Liver (tissue), 9 donors: Measurements from ENCODE around the gene CGB3. TPM values are rescaled to one million over a fixed set of nuclear protein-coding genes. Genes with fewer than 3 reads are reported as not detected.

Experiments used
- DNase-seq: peaks from one replicate; pipeline ENCODE4 v3.0.0-alpha.2; 2017; ENCODE audit warnings: low spot score
- H3K27ac ChIP-seq, 2 donors: one replicate each; pipeline ENCODE4 v1.7.0; 2013; ENCODE audit warnings: inconsistent platforms in 2 of 2, low read length in 2 of 2, control low read depth in 1 of 2, low read depth in 1 of 2, mild to moderate bottlenecking in 1 of 2
- H3K27me3 ChIP-seq, 4 donors: one replicate each; pipeline versions ENCODE4 v1.6.1 to v1.7.0; 2013; ENCODE audit warnings: low read length in 3 of 4, inconsistent platforms in 1 of 4, mild to moderate bottlenecking in 1 of 4, moderate library complexity in 1 of 4; ENCODE audit not compliant: control insufficient read depth in 4 of 4, insufficient read depth in 4 of 4
- H3K36me3 ChIP-seq, 4 donors: one replicate each; pipeline versions ENCODE4 v1.6.1 to v1.7.0; 2013; ENCODE audit warnings: low read length in 3 of 4, mild to moderate bottlenecking in 3 of 4, low read depth in 1 of 4, moderate library complexity in 1 of 4; ENCODE audit not compliant: control insufficient read depth in 4 of 4, insufficient read depth in 3 of 4
- H3K4me1 ChIP-seq, 4 donors: one replicate each; pipeline versions ENCODE4 v1.6.1 to v1.7.0; 2013; ENCODE audit warnings: low read length in 3 of 4, mild to moderate bottlenecking in 3 of 4, moderate library complexity in 1 of 4; ENCODE audit not compliant: control insufficient read depth in 4 of 4, insufficient read depth in 4 of 4
- H3K4me3 ChIP-seq, 3 donors: one replicate each; pipeline versions ENCODE4 v1.6.1 to v1.7.0; 2013; ENCODE audit warnings: low read length in 3 of 3, control low read depth in 1 of 3, low read depth in 1 of 3, mild to moderate bottlenecking in 1 of 3
- H3K9ac ChIP-seq, 2 donors: one replicate each; pipeline ENCODE4 v1.7.0; 2013; ENCODE audit warnings: low read length in 2 of 2, mild to moderate bottlenecking in 2 of 2, moderate library complexity in 2 of 2, control low read depth in 1 of 2, low read depth in 1 of 2
- H3K9me3 ChIP-seq, 4 donors: one replicate each; pipeline versions ENCODE4 v1.6.1 to v1.7.0; 2013; ENCODE audit warnings: low read length in 3 of 4; ENCODE audit not compliant: control insufficient read depth in 4 of 4
- ATF3 ChIP-seq: IDR thresholded peaks from 2 replicates; pipeline ENCODE4 v1.6.1; 2016; ENCODE audit warnings: antibody characterized with exemption
- EGR1 ChIP-seq, 2 donors: IDR thresholded peaks; 2 replicates each; pipeline ENCODE4 v1.6.1; 2016 to 2018; ENCODE audit warnings: antibody characterized with exemption in 2 of 2, low read depth in 2 of 2
- FOXA1 ChIP-seq: IDR thresholded peaks from 2 replicates; pipeline ENCODE4 v1.6.1; 2016; ENCODE audit warnings: antibody characterized with exemption
- FOXA2 ChIP-seq: IDR thresholded peaks from 2 replicates; pipeline ENCODE4 v1.6.1; 2016; ENCODE audit warnings: antibody characterized with exemption
- HNF4A ChIP-seq, 2 donors: conservative IDR thresholded peaks; 2 replicates each; pipeline ENCODE4 v1.6.1; 2016; ENCODE audit warnings: antibody characterized with exemption in 2 of 2, mild to moderate bottlenecking in 2 of 2
- JUND ChIP-seq, 2 donors: IDR thresholded peaks; 2 replicates each; pipeline ENCODE4 v1.6.1; 2016; ENCODE audit warnings: antibody characterized with exemption in 2 of 2
- NR2F2 ChIP-seq: IDR thresholded peaks from 2 replicates; pipeline ENCODE4 v1.6.1; 2016; ENCODE audit warnings: antibody characterized with exemption
- RAD21 ChIP-seq, 2 donors: IDR thresholded peaks; 2 replicates each; pipeline ENCODE4 v1.6.1; 2016; ENCODE audit warnings: antibody characterized with exemption in 2 of 2, mild to moderate bottlenecking in 2 of 2
- SP1 ChIP-seq: IDR thresholded peaks from 2 replicates; pipeline ENCODE4 v1.6.1; 2018; ENCODE audit warnings: antibody characterized with exemption, mild to moderate bottlenecking
- TAF1 ChIP-seq: conservative IDR thresholded peaks from 2 replicates; pipeline ENCODE4 v1.6.1; 2016; ENCODE audit warnings: antibody characterized with exemption, mild to moderate bottlenecking
- YY1 ChIP-seq: IDR thresholded peaks from 2 replicates; pipeline ENCODE4 v1.6.1; 2016; ENCODE audit warnings: antibody characterized with exemption, mild to moderate bottlenecking
- ZBTB33 ChIP-seq: IDR thresholded peaks from 2 replicates; pipeline ENCODE4 v1.6.1; 2016; ENCODE audit warnings: antibody characterized with exemption
- WGBS: extraction: QIAGEN DNeasy Blood & Tissue Kit; methylation state at CpG from one replicate; pipeline ENCODE4 v1.1.7; 2013; 5-methylcytosine and 5-hydroxymethylcytosine counted together
- polyA plus RNA-seq, 2 donors: library from polyadenylated mRNA; stranded (reverse) in 1 of 2; unstranded in 1 of 2; fragments of 200-250 nt in 1 of 2; fragments of >200 nt in 1 of 2; fragmentation: Nextera tagmentation in 1 of 2; extraction: Ambion mirVana in 1 of 2; gene quantifications; one replicate each; pipeline versions ENCODE4 v1.2.1 to v1.2.3, GENCODE V29; 2013 to 2015
- total RNA-seq, 2 donors: library from RNA; depleted of rRNA; stranded (reverse); fragments of >200 nt; gene quantifications; one replicate each; pipeline ENCODE4 v1.2.3, GENCODE V29; 2014
- TF ChIP-seq, protein P1 (sequence below): IDR thresholded peaks from 2 replicates; pipeline ENCODE4 v1.6.1; 2016; ENCODE audit warnings: antibody characterized with exemption, mild to moderate bottlenecking
- TF ChIP-seq, protein P2 (sequence below): fragments of 150-350 bp; IDR thresholded peaks from 2 replicates; pipeline ENCODE4 v1.5.1; 2017; ENCODE audit warnings: improper control_type of control experiment, low read depth, low read length; ENCODE audit not compliant: missing input control
- donor health status: healthy.
- donor health status: healthy.
- donor health status: healthy.
- donor health status: healthy.
- donor health status: healthy.

Gene CGB3
- total and polyA plus RNA-seq, 4 donors: not detected

DNA sequence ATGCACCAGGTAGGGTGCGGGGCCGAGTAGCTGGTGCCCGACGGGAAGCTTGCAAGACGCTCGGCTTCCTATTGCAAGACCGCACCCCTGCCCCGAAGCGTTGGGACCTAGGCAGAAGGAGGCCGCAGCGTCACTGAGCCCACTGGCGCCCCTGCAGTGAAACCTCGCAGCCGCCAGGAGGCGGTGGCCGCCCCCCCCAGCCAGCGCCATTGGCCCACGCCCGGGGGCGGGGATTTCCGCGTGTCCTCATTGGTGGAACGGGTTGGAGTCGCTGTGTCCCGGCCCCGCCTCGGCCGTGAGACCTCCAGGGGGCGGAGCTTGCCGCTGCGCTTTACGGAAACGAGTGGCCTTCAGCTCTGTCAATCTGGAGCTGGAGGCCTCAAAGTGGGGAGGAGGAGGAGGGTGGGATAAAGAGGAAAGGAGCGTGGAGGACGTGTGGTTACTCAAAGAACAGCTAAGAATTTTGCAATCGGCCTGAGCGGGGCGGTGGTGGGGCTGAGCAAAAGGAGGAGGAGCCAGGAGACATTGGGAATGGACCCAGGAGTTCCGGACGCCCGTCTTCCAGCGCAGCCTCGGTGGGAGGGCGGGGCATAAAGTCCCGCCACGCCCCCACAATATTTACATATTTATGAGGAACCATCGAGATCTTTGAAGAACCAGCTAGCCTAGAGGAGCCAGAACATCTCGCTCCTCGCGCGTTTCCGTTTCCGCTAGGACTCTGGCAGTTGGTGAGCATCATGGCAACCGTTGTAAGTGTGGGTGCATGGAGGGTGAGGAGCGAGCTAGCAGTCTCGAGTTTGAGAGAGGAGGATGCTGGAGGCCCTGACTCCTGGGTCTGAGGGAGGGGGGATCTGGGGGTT, 30.7 kb downstream of the CGB3 start, which contains the start of the genes GYS1 and RUVBL2 (continued):
- TF ChIP-seq, protein P1, sequence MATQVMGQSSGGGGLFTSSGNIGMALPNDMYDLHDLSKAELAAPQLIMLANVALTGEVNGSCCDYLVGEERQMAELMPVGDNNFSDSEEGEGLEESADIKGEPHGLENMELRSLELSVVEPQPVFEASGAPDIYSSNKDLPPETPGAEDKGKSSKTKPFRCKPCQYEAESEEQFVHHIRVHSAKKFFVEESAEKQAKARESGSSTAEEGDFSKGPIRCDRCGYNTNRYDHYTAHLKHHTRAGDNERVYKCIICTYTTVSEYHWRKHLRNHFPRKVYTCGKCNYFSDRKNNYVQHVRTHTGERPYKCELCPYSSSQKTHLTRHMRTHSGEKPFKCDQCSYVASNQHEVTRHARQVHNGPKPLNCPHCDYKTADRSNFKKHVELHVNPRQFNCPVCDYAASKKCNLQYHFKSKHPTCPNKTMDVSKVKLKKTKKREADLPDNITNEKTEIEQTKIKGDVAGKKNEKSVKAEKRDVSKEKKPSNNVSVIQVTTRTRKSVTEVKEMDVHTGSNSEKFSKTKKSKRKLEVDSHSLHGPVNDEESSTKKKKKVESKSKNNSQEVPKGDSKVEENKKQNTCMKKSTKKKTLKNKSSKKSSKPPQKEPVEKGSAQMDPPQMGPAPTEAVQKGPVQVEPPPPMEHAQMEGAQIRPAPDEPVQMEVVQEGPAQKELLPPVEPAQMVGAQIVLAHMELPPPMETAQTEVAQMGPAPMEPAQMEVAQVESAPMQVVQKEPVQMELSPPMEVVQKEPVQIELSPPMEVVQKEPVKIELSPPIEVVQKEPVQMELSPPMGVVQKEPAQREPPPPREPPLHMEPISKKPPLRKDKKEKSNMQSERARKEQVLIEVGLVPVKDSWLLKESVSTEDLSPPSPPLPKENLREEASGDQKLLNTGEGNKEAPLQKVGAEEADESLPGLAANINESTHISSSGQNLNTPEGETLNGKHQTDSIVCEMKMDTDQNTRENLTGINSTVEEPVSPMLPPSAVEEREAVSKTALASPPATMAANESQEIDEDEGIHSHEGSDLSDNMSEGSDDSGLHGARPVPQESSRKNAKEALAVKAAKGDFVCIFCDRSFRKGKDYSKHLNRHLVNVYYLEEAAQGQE: peak; percentile 41
- TF ChIP-seq EGR1 (IDR thresholded peaks at IDR 0.05; ENCODE audit: low read depth in 2 of 2): peak; percentile 15 to 31
- TF ChIP-seq JUND (IDR thresholded peaks at IDR 0.05): peak in 1 of 2 donors; percentile 20
- peak; percentile 44 to 65 for TF ChIP-seq RAD21 (IDR thresholded peaks at IDR 0.05)
- TF ChIP-seq FOXA2: peak; percentile 4
- TF ChIP-seq SP1: peak; percentile 96
- no peak for TF ChIP-seq FOXA1

DNA sequence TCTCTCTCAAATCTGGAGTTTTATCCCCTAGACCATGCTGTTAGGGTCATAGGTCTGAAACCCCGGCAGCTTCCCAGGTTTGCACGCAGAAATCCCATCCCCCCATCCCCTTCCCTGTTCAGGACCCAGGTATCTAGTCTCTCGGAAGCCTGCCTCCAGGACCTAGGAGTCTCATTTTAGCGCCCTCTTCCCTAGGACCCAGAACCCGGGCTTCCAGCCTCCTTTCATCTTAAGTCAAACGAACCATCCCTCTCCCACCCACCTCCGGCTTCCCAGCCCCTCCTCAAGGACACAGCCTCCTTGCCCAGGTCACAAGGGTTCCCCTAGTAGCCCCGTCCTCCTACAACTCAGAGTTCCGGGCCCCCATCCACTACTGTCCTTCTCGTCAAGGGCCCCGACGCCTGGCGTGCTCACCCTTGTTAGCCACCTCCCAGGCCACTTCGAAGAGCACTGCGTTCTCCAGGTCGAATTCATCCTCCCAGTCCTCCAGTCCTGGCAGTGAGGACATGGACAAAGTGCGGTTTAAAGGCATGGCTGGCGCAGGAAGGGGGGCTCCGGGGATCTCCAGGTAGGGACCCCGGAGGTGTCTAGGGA, 31.5 kb downstream of the CGB3 start:
- DNase-seq: no peak
- no peak for TF ChIP-seq RAD21 (IDR thresholded peaks at IDR 0.05)
- TF ChIP-seq TAF1: no peak
- TF ChIP-seq, protein P1: no peak
- TF ChIP-seq, protein P2, sequence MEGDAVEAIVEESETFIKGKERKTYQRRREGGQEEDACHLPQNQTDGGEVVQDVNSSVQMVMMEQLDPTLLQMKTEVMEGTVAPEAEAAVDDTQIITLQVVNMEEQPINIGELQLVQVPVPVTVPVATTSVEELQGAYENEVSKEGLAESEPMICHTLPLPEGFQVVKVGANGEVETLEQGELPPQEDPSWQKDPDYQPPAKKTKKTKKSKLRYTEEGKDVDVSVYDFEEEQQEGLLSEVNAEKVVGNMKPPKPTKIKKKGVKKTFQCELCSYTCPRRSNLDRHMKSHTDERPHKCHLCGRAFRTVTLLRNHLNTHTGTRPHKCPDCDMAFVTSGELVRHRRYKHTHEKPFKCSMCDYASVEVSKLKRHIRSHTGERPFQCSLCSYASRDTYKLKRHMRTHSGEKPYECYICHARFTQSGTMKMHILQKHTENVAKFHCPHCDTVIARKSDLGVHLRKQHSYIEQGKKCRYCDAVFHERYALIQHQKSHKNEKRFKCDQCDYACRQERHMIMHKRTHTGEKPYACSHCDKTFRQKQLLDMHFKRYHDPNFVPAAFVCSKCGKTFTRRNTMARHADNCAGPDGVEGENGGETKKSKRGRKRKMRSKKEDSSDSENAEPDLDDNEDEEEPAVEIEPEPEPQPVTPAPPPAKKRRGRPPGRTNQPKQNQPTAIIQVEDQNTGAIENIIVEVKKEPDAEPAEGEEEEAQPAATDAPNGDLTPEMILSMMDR: no peak
- no peak for TF ChIP-seq EGR1 (IDR thresholded peaks at IDR 0.05; ENCODE audit: low read depth in 2 of 2)
- no peak for TF ChIP-seq HNF4A (conservative IDR thresholded peaks at IDR 0.05)
- TF ChIP-seq ATF3: no peak
- no peak for TF ChIP-seq YY1
- no peak for TF ChIP-seq FOXA1
- no peak for TF ChIP-seq NR2F2
- TF ChIP-seq ZBTB33: no peak
- no peak for TF ChIP-seq JUND (IDR thresholded peaks at IDR 0.05)
- TF ChIP-seq SP1: no peak
- Histone ChIP-seq H3K4me3 (peak overlapping the region; percentile 58 to 96 (median 71)), H3K27me3 (no peaks in the 10 kb centered on the region), H3K9ac (peak overlapping the region; percentile 60 to 98), H3K36me3 (peaks cover 2 to 8% (median 4%) of the 10 kb centered on the region in 4 donors), H3K4me1 (peaks cover 12 to 28% (median 17%) of the 10 kb centered on the region in 4 donors), H3K27ac (peak overlapping the region; percentile 89 to 99), H3K9me3 (no peaks in the 10 kb centered on the region)
- WGBS: under 1% methylated on average over 20 of the region's 20 CpGs
